Measurements from ENCODE around the gene TOPAZ1. TPM values are rescaled to one million over a fixed set of nuclear protein-coding genes. Genes with fewer than 3 reads are reported as not detected.

The TOPAZ1 gene
- total and polyA plus RNA-seq, 2 of the 13 experiments (the other 11 are each of a cell fraction or from before 2014, with no cell fraction given) = not detected

GRCh38 chr3:44338010-44338827 is 96.5 kb downstream of the TOPAZ1 start, which contains the start of gene TCAIM (continued):
- TF ChIP-seq ZNF329 (CRISPR knock-in tag; IDR thresholded peaks at IDR 0.05; ENCODE audit: low read depth) (peak; percentile 66; the same call in 1 of the 2 replicates), EEA1 (CRISPR knock-in tag; IDR thresholded peaks at IDR 0.05; ENCODE audit: borderline replicate concordance) (peak; percentile 99), FOXJ3 (CRISPR knock-in tag; IDR thresholded peaks at IDR 0.05; ENCODE audit: borderline replicate concordance) (no peak), SRSF9 (IDR thresholded peaks at IDR 0.05; ENCODE audit: borderline replicate concordance, insufficient read depth, low read depth, low read length, poor library complexity, severe bottlenecking) (no peak), ZFP62 (CRISPR knock-in tag; IDR thresholded peaks at IDR 0.05) (no peak), CSRNP1 (CRISPR knock-in tag; IDR thresholded peaks at IDR 0.05) (peak; percentile 90), IKZF4 (CRISPR knock-in tag; IDR thresholded peaks at IDR 0.05; ENCODE audit: borderline replicate concordance, low read depth, not compliant biosample characterization) (peak; percentile 95), TBX2 (CRISPR knock-in tag; IDR thresholded peaks at IDR 0.05; ENCODE audit: borderline replicate concordance) (peak; percentile 99), THYN1 (CRISPR knock-in tag; IDR thresholded peaks at IDR 0.05; ENCODE audit: borderline replicate concordance, low read depth) (no peak), POGZ (CRISPR knock-in tag; IDR thresholded peaks at IDR 0.05) (peak; percentile 93), PAXIP1 (CRISPR knock-in tag; conservative IDR thresholded peaks at IDR 0.05) (peak; percentile 68), ZNF224 (CRISPR knock-in tag; IDR thresholded peaks at IDR 0.05) (peak; percentile 98; the same call in 1 of the 2 replicates), KDM3A (CRISPR knock-in tag; IDR thresholded peaks at IDR 0.05; ENCODE audit: low read depth) (no peak; the same call in 1 of the 2 replicates), SP4 (CRISPR knock-in tag; IDR thresholded peaks at IDR 0.05) (peak; percentile 95), PAWR (CRISPR knock-in tag; IDR thresholded peaks at IDR 0.05; ENCODE audit: borderline replicate concordance) (0 out of 2 replicates have a peak, but pooled peaks have one; percentile 60), MXI1 (IDR thresholded peaks at IDR 0.05; ENCODE audit: borderline replicate concordance, low read depth, low read length) (peak; percentile 66; the same call in 1 of the 3 replicates), TFE3 (CRISPR knock-in tag; IDR thresholded peaks at IDR 0.05) (peak; percentile 72; the same call in 1 of the 2 replicates), ZNF180 (CRISPR knock-in tag; IDR thresholded peaks at IDR 0.05; ENCODE audit: borderline replicate concordance, low read depth) (no peak)
- TF ChIP-seq, protein P1, sequence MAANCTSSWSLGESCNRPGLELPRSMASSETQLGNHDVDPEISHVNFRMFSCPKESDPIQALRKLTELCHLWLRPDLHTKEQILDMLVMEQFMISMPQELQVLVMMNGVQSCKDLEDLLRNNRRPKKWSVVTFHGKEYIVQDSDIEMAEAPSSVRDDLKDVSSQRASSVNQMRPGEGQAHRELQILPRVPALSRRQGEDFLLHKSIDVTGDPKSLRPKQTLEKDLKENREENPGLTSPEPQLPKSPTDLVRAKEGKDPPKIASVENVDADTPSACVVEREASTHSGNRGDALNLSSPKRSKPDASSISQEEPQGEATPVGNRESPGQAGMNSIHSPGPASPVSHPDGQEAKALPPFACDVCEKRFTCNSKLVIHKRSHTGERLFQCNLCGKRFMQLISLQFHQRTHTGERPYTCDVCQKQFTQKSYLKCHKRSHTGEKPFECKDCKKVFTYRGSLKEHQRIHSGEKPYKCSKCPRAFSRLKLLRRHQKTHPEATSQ (CRISPR knock-in tag; IDR thresholded peaks at IDR 0.05; ENCODE audit: borderline replicate concordance) = peak; percentile 89; the same call in 1 of the 2 replicates

All from HepG2 (cell line).